Activated effector memory CD4-positive, alpha-beta T cell treated with anti-CD3 and anti-CD28 coated beads, Interleukin-2, amount 50 U/mL, for 16 hours (primary cell): ENCODE measurements around the gene SMAD7.
A peak's percentile ranks its signal among the peaks of the same experiment; 100 is the strongest.

ENCODE experiments used
- DNase-seq: peaks from one replicate; pipeline ENCODE4 v3.0.0-alpha.2; 2020

The SMAD7 gene

DNA sequence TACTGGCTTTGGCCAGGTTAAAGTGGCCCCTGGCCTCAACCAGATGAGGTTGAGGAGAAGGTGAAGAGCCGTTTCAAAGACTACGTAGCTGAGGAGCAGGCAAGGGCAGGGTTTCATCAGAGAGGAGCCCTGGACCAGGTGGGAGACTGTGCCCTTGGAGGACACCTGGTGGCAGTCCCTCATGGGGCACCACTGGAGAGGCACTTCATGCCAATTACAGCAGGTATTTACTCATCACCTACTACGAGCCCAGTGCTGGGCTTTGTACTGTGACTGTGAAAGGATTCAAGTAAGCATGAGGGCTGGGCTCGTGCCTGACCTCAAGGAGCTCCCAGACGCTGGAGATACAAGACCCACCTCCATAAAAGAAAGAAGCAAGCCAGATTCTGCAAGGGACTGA, 37.6 kb downstream of the SMAD7 start:
- DNase-seq = peak; percentile 85

DNA sequence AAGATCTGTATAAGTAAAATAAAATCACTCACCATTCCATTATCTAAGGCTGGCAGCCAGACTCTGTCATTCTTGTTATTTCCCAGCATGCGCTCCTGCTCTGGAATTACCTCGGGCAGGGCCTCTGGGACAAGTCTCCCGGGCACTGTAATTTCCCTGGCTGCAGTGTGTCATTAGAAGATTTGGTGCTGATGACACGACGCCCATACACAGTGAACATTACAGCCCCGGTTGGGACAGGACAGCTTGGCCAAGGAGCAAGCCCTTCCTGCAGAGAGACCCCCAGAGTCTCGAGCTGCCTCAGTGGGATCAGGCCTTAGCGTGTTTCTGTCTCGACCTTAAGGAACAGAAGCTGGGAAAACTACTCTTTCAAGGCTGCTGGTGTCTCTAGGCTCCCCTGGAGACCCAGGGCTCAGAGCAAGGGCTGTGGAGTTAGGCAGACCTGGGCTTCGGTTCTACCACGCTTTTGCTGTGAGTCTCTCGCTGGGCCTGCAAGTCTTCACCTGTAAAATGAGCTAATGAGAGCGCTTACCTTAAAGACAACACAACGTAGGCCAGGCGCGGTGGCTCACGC, 39.7 kb downstream of the SMAD7 start:
- peak; percentile 38 for DNase-seq

DNA sequence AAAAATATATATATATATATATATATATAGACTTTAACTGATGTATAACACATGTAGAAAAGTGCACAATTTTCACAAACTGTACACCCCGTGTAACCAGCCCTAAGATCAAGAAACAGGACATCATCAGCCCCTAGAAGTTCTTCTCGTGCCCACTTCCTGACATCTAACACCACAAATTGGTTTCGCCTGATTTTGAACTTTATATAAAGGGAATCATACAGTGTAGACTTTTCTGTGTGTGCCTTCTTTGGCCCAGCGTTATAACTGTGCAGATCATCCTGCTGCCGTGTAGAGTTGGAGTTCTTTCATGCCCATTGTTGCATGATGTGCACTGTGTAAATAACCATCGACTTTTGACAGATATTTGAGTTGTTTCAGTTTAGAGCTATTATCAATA, 41.0 kb downstream of the SMAD7 start:
- peak; percentile 50 for DNase-seq

DNA sequence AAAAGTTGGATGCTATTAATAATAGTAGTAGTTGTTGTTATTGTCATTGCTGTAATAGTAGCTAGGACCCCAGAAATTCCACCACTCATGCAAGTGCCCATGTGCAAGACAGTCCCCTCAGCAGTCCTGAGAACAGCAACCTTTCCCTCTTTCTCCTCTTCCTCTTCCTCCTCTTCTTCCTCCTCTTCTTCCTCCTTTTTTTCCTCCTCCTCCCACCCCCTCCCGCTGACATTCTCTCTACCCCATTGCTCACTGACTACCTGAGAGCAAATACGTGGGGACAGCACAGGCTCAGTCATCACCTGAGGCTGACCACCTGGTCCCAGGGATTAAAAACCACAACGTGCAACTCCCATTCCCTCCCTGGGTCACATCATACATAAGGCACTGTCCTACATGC, 41.8 kb downstream of the SMAD7 start:
- peak; percentile 1 for DNase-seq

DNA sequence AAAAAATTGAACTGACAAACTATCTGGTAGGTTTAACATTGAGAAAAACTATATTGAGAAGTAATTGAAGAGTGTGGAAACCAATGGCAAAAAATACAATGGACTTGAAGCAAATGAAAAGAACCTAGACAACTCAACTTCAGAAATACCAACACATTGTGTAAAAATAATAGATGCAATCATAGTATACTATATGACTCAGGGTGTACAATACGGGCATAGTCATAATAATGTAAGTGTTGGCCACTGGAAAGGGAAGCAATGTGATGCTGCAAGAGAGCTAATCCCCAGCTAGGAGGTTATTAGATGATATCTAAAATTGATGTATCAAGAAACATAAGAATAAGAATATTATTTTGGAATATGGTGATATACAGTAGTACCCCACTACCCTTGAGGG, 45.3 kb downstream of the SMAD7 start:
- DNase-seq = no peak

DNA sequence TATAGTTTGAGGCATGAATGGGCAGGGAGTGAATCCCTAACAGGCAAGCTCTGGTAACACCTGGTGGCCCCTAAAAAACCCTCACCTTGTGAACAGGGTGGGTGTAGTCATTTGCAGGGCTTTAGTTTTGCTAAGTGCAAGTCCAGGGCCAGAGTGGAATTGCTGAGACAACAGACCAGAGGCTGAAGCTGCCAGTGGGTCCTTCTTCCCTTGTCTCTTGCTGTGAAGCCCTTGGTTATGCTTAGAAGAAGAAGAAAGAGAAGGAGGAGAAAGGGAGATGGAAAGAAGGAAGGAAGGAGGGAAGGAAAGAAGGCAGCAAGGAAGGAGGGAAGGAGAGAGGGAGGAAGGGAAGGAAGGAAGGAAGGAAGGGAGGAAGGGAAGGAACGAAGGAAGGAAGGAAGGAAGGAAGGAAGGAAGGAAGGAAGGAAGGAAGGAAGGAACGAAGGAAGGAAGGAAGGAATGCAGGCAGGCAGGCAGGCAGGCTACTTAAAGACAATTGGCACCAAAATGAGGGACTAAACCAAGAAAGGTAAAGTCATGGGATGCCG, 45.8 kb downstream of the SMAD7 start:
- DNase-seq = peak; percentile 10

DNA sequence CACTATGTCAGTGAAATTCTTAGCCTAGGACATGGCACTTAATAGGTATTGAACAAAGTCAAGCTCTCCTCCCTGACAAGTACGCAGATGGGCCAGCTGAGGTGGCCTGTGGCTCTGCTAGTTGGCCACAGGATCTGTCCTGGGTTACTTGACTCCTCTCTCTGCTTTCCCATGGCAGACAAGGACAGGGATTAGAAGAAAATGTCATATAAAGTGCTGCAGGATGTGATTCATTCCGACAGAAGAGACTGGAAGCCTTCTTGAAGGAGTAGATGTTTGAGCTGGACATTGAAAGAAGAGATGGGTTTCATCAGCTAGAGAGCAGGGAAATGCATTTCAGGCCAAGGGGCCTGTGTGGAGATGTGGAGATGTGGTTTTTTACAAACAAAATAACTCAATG, 46.7 kb downstream of the SMAD7 start:
- peak; percentile 0 for DNase-seq

DNA sequence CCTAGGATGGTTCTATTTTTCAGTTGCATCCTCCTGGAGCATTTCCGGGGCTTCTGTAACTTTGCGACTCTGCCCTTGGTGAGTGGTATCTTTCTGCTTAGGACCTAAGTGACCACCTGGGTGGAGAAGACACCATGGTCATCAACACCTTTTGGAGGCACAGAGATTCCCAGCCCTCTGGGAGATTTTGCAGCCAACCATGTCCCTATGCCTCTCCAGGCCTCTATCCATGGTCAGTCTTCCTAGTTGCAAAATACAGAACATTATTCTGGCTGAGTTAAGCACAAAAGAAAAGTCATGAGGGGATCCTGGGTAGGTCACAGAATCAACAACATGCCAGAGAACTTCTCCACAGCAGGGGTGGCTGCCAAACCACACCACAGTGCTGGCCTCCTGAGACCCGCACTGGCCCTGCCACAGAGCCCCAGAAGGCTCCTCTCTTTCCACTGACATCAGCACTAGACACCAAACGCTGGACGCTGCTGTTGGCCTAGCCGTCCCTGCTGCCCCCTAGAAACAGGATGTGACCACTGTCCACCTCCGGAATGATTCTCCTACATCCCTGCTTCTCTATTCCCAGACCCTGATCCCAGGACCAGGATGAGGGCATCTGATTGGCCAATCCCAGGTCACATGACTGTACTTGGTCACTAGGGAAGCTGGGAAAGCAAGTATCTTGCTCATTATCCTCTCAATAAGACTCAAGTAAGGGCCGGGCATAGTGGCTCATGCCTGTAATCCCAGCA, 47.7 kb downstream of the SMAD7 start:
- peak; percentile 46 for DNase-seq

DNA sequence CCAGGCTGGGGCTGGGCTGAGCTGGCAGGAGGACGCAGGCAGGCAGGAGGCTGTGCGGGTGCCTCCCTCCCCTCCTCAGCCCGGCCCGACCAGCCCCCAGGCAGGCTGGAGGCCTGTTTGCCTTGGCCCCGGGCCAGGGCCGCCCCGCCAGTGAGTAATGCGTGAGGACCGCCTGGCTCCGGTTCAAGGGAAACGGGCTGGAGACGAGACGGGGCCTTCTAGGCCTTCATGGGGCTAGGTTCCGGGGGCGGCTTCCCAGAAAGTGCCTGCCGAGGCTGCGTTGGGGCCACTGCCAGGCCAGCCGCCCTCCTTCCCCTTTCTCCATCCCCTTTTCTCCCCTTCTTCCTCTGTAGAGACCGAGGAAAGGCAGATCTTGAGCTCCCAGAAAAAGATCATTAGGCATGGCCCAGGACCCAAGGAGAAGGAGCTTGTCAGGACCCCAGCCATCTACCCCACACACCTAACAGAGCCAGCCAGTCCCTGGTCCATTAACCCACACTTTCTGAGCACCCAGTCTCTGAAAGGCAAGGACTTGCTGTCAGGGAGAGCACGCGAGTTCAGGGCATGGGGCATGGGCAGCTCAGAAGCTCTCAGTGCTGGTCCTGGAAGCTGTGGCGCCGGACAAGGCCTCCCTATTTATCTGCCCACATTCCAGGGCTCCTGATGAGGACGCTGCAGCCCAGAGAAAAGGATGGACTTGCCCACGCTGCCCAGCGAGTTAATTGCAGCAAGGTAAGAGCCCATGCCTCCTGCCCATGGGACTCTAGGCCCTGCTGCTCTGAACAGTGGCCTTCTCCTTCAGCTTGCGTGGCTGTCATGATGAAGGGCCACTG, 48.5 kb downstream of the SMAD7 start:
- DNase-seq = peak; percentile 43

DNA sequence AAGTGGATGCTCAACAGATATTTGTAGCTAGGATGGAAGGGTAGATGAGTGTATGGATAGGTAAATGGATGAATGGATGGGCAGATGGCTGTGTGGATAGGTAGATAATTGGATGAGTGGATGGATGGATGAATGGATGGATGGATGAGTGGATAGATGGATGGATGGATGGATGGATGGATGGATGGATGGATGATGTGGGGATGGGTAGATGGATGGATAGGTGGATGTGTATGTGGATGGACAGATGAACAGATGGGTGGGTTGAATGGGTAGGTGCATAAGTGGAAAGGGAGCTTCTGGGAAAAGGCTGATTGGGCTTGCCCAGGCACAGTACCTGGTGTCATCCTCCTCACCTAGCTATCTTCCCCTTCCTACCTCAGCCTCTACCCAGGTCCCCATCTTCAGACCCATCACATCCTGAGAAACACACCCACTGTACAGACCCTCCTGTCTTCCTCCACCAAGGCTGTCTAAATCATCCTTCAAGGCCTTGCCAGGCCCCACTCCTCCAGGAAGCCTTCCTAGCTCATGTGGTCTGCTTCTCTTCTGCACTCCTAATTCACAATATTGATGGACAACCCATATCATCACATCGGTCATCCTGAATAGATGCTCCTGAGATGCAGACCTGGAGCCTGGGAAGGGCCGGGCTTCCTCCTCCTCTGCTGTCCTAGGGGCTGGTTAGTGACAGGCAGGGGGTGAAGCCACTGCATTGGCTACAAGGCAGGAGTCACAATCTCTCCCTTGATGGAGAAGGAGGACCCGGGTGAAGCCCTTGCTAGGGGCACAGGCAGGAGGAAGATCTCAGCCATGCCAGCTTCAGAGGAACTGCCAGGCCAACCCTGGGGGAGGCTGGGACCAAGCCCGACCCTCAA, 49.4 kb downstream of the SMAD7 start:
- peak; percentile 41 for DNase-seq

DNA sequence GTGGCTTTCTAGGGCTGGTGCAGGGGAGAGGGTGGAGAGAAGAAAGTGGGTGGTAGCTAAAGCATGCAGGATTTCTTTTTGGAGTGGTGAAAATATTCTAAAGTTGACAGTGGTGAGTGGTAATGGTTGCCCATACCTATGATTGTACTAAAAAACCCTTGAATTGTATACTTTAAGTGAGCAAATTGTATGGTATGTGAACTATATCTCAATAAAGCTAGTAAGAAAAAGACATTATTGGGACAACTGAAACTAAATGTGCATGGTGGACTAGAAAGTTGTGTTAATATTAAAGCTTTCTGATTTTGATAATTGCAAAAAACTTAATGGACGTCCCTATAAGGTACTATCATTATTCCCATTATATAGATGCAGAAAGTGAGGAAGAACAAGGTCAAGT, 50.3 kb downstream of the SMAD7 start:
- no peak for DNase-seq

DNA sequence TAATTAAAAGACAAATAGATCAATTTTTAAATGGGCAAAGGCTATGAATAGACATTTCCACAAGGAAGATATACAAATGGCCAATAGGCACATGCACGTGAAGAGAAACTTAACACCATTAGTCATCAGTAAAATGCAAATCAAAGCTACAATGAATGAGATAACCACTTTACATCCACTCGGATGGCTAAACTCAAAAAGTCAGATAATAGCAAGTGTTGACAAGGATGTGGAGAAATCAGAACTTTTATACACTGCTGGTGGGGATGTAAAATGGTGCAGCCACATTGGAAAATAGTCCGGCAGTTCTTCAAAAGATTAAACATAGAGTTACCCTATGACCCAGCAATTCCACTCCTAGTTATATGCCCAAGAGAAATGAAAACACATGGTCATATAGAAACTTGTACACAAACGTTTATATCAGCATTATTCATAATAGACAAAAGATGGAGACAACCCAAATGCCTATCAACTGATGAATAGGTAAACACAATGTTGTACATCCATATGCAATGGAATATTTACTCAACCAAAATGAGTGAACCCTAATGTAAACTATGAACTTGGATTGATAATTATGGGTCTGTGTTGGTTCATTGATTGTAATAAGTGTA, 51.1 kb downstream of the SMAD7 start:
- DNase-seq = no peak

DNA sequence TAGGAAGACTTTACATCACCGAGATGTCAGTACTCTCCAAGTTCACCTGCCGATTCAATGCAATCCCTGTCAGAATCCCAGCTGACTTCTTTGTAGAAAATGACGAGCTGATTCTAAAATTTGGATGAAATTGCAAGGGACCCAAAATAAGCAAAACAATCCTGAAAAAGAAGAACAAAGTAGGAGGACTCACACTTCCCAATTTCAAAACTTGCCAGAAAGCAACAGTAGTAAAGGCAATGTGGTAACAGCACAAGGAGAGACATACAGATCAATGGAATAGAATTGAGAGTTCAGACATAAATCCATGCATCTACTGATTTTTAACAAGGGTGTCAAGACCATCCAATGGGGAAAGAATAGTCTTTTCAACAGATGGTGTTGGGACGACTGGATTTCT, 52.2 kb downstream of the SMAD7 start:
- DNase-seq = no peak

DNA sequence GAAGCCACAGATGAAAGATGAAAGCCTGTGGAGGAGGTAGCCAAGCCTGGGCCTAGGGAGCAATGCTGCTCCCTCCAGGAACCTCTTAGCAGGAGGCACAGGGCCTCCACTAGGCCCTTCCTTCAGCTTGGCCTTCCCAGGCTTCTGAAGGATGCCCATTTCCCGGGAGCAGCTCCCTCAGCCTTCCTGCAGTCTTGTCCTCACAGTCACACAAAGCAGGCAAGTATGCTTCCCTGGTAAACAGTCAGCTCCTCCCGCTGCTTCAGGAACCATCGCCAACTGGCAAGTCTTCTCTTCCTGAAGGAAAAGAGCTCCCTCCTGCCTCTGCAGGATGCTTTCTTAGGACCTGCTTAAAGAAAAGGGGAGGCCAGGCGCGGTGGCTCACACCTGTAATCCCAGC, 53.2 kb downstream of the SMAD7 start:
- DNase-seq = peak; percentile 47

DNA sequence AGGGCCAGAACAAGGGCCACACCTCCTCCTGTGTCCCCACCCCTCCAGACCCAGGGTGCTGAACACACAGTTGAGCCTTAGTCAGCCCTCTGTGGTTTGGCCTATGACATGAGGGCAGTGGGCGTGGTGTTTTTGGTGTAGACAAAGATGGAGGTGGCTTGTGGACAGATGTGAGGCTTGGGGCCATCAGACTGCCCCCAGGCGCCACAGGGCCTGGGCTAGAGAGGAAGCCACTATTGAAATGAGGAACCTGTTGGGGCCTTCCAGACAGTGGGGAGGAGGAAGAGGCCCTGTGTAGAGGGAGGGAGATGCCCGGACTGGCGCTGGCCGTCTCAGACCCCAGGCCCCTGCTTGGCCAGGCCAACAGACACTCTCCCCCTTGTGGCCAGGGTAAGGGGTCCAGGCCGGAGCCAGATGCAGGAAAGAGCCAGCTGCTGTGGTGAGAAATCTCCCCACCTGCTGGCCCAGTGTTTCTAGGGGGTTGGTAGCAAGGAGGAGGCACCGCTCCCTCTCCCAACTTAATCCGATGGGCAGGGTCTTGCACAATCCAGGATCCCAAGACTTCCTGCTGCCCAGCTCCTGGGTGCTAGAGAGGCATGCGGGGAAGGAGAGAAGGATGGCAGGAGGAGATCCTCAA, 53.8 kb downstream of the SMAD7 start:
- peak; percentile 54 for DNase-seq

DNA sequence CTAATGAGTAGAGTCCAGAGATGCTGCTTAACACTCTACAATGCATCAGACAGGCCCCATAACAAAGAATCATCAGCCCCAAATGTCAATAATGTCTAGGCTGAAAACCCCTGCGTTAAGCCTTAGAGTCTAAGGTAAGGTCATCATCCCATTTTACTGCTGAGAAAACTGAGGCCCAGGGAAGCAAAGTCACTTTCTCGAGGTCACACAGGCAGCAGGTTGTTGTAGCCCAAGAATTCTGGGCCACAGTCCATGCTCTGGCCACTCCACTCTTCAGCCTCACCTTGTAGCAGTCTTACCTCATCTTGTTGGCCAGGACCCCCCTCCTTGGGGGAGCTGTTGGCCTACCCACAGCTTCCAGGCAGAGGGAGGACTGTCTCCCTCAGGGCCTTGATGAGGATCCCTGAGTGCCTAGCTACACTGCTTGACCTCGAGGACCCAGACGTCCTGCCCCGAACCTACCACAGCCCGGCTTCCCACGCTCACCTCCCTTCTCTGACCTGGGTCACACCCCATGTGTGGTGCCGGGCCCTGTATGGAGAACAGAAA, 54.4 kb downstream of the SMAD7 start:
- no peak for DNase-seq

DNA sequence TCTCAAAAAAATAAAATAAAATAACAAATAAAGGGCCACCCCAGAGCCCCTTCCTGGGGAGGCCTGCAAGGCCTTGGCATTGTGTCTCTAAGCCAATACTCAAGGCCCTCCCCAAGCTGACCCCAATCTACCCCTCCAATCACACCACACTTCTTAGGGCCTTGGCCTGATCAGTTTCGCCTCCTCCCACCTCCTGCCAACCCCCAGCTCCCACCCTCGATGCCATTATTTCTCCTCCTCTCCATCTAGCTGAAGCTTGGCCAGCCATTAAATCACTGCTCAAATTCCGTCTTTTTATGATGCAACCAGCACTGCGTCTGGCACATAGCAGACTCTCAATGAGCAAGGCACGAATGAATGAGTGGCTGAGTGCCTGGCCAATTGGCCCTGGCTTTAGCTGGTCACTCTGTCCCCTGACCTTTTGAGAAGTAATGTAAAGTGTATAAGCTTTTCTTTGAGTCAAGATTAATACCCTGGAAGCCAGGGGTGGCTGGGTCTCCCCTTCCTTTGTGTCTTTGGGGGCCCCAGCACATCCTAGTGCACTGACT, 55.9 kb downstream of the SMAD7 start:
- DNase-seq = peak; percentile 24

DNA sequence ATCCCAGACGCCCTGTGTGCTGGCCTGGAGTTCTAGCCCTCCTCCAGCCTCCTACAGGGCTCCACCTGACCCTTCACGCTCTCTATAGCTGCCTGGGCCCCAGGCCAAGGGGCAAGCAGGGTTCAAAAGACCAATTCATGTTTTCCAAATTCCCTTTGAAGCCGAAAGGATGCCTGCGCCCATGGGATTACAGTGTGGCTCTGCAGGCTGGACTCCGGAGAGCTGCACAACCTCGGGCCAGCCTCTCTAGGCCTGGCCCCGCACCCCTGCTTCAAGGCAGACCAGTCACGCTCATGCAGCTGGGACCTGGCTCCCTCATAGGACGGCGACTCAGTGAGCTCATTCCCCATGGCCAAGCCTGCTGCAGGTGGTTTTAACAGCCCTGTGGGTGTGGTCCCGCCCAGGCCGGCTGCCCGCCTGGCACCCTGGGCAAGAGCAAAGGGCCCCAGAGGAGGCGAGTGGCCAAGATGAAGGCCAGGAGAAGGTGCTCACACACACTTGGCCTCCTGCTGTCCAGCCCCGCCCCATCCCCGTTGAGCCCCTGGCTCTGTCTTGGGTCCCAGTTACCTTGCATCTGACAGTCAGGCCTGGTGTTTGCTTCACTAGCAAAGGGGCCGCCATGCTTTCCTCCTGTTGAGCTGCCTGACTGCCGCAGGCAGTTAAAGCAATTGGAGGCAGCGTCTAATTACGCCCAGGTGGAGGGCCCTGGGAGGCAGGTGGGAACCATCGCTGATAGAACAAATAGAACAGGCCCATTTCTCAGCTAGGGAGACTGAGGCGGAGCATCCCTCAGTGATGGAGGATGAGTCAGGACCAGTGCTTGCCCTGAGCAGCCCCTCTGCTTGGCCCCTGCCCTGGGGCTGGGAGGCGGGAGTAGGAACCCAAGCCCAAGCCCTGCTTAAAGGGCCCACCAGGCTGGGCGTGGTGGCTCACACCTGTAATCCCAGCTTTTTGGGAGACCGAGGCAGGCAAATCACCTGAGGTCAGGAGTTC, 56.9 kb downstream of the SMAD7 start:
- peak; percentile 56 for DNase-seq

DNA sequence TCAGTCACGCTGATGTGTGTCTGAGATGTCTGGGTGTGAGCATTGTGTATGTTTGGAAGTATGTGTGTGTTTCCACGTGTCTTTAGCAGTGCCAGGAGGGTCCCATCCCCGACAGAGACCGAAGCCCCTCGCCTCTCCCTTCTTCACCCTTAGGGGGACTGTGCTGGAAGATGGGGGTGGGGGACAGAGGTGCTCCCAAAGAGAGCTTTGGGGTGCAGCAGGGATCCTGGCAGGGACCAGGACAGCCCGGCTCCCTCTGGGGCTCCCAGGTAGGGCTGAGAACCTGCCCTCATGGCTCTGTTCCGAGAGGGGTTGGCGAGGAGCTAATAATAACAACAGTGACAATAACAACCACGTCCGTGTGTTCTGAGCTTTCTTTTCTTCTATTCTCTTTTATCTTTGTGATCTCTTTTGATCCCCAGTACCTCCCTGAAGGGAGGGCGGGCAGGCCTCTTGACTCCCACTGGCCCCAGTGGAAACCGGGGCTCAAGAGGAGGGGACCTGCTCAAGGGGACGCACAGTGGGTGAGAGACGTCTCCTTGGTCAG, 57.6 kb downstream of the SMAD7 start:
- DNase-seq = peak; percentile 38
